Glomerular endothelial cell (primary cell): ENCODE measurements around the gene C15orf61. TPM values are rescaled to one million over a fixed set of nuclear protein-coding genes. Genes with fewer than 3 reads are reported as not detected.

Experiments used
- DNase-seq: peaks from one replicate; pipeline ENCODE4 v3.0.0-alpha.2; 2011; ENCODE audit warnings: low read depth, low spot score; ENCODE audit errors: extremely low read depth
- total RNA-seq: library from RNA; depleted of rRNA; stranded (reverse); fragments of >200 nt; gene quantifications from 2 replicates; pipeline ENCODE4 v1.2.3, GENCODE V29; 2015

Gene C15orf61
- total RNA-seq, 1 donor from 2014 or later = 3.9 TPM

GRCh38 chr15:67512933-67513714 is 7.8 kb upstream of the C15orf61 start:
- DNase-seq = no peak

GRCh38 chr15:67515090-67515489 is 5.8 kb upstream of the C15orf61 start:
- no peak for DNase-seq

DNA sequence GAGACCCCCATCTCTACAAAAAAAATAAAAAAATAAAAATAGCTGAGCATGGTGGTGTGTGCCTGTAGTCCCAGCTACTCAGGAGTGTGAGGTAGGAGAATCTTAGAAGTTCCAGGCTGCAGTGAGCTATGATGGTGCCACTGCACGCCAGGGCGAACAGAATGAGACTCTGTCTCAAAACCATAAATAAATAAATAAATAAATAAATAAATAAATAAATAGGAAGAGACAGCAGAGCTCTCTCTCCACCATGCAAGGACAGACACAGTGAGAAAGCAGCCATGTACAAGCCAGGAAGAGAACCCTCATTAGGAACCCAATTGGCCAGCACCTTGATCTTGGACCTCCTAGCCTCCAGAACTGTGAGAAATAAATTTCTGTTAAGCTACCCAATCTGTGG is 5.4 kb upstream of the C15orf61 start:
- no peak for DNase-seq

DNA sequence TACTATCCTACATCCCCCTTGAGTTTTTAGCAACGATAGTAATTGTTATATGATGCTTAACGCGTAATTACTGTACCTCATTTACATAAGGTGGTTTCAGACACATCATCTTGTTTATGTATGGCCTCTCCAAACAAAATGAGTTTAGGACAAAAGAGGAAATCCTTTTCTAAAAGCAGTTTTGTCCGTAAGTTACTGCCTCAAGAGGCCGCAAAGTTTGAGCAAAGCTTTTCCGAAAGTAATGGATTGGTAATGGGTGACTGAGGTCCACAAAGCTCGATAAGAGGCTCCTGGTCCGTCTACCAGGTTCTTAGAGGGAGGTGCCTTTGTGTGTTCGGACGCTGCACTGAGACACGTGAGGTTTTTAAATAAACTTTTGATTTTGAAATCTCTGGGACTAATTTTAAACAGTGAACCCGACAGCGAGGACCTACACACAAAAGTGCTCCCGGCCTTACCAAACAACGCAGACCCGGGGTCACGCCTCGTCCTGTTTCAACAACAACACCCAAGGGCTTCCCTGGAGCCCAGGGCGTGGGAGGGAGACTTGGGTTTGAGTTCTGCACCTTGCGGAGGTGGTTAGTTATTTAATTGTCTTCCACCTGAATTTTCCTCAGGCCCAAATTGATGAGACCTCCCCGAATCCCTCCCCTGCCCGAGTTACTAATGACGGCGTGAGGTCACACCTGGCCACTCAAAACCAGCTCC is 456 bp upstream of the C15orf61 start:
- DNase-seq = no peak

- DNase-seq = no peak
These were observed 1.0 kb downstream of the C15orf61 start for GRCh38 chr15:67521783-67522568.

GRCh38 chr15:67523330-67523729 is 2.4 kb downstream of the C15orf61 start:
- DNase-seq = no peak

GRCh38 chr15:67524235-67524634 is 3.3 kb downstream of the C15orf61 start:
- no peak for DNase-seq

DNA sequence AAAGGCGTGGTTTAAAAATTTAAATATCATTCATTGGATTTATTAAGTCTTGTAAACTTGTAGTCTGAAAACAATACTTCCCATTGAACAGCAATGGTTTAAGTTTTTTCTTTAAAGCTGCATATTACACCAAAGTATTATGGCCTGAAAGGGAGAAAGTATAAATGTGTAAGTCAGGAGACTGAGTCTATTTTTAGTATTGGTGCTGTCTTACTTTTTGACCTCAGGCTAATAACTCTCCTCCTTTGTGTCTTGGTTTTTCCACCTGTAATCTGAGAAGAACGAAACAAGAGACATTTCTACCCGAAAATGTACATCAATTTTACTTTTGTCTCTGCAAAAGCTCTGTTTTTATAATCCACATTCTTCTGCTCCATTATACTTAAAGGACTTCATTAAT is 7.6 kb downstream of the C15orf61 start:
- no peak for DNase-seq

DNA sequence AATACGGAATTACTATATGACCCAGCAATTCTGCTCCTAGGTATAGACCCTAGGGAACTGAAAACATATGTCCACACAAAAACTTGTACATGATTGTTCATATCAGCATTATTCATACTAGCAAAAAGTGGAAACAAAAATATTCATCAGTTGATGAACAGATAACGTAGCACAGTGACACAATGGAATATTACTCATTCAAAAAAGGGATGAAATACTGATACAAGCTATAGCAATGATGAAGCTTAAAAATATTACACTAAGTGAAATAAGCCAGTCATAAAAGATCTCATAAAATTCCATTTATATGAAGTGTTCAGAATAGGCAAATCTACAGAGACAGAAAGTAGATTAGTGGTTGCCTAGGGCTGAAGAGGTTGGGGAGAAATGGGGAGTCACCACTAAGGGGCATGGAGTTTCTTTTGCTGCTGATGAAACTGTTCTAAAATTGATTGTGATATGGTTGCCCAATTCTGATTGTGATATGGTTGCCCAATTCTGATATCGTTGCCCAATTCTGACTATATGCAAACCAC is 10.5 kb downstream of the C15orf61 start:
- no peak for DNase-seq

DNA sequence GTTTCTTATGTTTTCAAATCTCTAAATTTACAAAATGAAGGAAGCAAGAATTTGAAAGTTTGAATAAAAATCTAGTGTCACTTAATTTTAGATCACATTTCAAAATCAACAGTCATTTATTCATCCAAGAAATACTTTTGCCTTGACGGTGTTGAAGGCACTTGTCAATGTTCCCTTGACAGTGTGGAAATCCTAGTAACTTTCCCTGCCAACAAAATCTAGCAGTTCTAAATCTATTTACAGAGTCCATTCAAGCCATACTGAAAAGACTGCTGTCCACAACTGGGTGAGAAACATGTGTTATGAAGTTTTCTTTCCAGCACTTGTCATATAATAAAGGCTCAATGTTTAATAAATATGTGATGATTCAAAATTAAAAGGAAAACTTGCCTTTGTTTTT is 12.9 kb downstream of the C15orf61 start:
- no peak for DNase-seq

DNA sequence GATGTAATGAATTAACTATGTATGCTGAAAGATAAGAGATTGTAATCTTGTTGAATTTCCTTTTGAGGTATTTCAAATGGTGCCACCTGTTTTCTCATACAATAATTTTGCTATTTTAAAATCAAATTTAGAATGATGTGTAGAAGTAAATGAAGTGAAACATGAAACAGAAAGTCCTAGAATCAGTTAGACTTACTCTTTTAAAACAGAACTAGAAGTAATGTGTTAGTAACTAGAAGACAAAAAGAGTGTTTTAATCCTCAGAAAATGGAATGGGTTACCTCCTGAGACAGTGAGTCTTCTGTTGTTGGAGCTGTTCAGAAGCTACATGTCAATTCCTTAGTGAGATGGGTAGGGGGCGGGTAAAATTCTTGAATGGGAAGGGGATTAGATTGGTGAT is 13.4 kb downstream of the C15orf61 start:
- no peak for DNase-seq

DNA sequence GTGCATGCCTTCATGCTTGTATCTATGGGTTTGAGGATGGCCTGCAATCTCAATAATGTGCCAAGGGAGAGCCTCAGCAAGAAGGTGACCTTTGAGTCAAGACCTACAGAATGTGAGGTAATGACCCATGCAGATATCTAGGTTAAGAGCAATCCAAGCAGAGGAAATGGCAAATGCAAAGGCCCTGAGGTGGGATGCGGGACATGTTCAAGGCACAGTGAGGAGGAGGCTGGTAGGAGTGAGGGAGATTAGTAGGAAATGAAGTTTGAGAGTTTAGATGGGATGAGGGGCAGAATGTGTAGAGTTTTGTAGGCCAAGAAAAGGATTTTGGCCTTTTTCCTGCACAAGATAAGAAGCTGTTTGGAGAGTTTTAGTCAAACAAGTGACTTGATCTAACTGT is 16.8 kb downstream of the C15orf61 start:
- no peak for DNase-seq

DNA sequence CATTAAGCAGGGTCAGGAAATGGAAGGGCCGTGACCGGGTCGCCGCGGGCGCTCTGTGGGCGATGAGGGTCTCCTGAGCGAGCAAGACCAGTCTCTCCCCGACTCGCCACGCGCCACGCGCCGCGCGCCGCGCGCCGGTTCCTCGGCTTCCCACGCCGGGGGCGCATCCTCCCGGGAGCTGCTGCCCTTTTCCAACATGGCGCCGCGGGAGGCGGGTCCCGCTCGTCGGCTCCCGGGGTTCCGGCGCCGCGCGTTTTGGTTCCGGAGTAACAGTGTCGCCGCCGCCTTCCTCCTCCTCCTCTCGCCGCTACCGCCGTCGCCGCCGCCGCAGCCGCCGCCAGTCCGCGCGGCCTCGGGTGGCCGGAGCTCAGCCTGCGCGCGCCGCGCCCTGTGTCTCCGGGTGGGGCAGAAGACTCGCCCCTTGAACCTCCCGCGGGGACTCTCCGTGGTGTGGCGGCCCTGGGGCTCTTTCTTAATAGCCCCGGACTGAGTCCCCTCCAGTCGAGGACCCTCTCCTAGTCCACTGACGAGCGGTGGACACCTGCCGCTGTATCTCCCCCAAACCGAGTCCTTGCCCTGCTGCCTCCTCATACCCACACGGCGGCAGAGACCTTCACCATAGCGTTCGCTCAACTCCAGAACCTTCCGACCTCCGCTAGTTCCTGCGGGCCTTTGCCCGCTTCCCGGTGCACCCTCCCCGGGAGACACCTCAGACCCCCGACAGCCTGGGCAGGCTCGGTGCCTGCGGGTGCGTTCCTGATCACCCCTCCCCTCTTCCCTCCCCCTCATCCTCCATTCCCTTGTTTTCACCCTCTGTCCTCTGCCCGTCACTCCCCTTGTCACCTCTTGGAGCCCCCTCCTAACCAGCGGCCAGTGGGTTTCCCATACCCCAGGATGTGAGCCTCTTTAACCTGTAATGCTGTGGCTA is 21.8 kb downstream of the C15orf61 start, which contains the start of gene MAP2K5:
TSS of gene MAP2K5 (plus strand) at position 284 of the 928 bp plus-strand sequence. CDS start at position 917, 633 bp downstream.
- no peak for DNase-seq

DNA sequence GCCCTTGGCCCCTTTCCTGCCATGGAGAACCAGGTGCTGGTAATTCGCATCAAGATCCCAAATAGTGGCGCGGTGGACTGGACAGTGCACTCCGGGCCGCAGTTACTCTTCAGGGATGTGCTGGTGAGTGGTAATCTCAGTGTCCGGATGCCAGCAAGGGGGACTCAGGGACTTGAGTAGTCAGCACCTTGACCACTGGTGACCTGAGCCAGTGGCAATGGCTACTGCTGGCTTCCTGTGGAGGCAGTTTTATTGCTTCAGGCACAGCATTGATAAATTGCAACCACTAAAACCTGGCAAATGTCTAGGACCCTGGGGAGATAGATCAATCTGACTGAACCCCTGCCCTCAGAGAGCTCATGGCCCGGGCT is 22.4 kb downstream of the C15orf61 start:
- DNase-seq = no peak

GRCh38 chr15:67544475-67544874 is 23.5 kb downstream of the C15orf61 start:
- DNase-seq = no peak

GRCh38 chr15:67545864-67546263 is 24.9 kb downstream of the C15orf61 start:
- no peak for DNase-seq

DNA sequence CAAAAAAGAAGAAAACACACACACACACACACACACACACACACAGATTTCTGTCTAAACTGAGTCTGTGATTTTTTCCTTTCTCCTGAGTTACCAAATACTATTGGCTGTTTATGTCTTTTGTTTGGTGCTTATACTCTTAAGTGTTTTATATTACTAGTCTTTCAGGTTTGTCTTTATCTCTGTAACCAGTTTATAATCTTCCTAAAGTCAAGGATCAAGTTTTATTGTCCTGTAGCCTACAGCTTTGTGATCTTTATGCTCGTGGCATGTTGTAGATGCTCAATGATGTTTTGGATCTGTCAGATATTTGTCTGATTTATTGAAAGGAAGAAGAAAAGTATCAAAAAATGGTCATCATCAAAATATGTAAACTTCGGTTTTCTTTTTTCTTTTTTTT is 26.1 kb downstream of the C15orf61 start:
- no peak for DNase-seq

DNA sequence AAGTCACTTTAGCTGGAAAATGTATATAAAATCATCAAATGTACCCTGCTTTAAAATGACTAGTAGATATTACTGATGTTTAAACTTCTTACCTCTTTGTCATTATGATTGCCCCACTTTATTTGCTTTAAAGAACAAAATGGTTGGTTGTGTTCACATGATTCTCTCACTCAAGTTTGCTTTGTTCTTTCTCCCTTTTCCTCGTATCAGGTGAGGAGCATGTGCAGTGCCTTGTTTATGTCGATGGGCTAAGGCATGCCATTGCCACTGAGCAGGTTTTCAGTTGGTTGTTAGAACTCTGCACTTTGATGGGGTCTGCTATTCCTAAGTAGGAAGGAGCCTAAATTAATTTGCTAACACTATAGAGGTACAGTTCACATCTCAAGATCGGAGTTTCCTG is 26.9 kb downstream of the C15orf61 start:
- no peak for DNase-seq

DNA sequence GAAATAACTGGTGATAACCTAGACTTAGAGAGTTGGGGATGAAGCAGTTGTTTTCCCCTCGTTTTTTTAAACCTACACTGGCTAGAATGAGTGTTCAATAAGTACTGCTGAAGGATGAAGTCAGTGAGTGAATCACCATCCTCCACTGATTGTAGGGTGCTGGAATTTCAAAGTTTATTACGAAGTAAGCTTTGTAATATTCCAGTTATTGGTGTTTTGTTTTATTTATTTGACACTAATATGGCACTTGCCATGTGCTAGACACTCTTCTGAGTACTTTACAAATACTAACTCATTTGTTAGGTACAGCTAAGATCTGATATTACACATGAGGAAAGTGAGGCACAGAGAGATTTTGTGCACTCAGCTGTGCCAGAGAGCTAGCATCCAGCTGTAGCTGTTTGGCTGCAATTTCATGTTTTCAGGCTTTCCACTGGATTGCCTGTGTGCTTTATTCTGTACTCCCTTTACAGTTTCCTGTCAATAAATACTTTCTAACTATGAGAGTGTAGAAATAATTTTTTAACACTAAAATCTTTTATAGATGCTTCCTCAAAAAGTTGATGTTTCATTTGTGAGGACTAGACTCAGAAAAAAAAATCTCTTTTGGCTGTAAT is 27.4 kb downstream of the C15orf61 start:
- DNase-seq = no peak
